ENCODE data around the gene APP.

The APP gene

DNA sequence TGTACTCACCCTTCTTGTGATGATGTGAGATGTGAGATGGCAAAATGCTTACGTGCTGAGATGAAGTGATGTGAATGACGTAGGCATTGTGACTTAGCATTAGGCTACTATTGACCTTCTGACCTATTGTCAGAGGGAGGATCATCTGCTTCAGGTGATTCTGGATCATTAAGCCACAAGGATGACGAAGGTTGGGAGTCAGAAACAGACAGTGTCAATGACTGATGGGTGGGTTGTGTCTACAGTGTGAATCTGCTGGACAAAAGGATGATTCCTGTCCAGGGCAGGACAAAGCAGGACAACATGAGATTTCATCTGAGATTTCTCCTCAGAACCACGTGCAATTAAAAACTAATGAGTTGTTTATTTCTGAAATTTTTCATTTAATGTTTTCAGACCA is 306.8 kb downstream of the APP start:
- no peak for DNase-seq (ENCODE audit: low spot score)

- DNase-seq (ENCODE audit: low spot score) = no peak
Measured at GRCh38 chr21:25863031-25863430, 307.5 kb downstream of the APP start.

DNA sequence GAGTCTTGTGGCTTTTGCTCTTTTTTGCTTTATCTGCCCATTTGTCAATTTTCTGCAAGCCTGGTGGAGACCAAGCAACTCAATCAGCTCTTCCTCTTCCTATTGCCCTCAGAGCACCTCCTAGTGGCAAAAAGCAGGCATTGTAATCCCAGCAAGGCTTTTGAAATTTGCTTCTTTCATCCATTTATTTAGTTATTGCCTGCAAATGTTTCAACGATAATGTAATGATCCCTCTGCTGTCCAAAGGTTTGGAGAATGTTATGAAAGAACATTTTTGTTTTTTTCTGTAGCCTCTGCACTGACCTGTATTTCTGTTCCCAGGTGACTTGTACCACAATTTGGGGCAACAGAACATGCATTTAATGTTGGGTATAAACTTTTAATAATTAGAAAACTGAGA is 308.0 kb downstream of the APP start:
- DNase-seq (ENCODE audit: low spot score) = no peak

DNA sequence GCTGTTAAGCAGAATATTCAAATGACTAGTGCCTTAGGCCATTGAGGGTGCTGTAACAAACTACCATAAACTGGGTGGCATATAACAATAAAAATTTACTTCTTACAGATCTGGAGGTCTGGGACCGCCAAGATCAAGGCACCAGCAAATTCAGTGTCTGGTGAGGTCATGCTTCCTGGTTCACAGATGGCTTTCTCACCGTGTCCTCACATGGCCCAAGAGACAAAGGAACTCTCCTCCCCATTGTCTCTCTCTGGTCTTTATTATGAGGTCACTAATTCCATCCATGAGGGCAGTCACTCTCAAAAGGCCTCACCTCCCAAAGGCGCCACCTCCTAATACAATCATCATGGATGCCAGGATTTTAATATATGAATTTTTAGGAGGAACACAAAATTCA is 308.5 kb downstream of the APP start:
- no peak for DNase-seq (ENCODE audit: low spot score)

GRCh38 chr21:25859235-25859929 is 311.2 kb downstream of the APP start:
- DNase-seq (ENCODE audit: low spot score) = no peak

- no peak for DNase-seq (ENCODE audit: low spot score)
Measured at GRCh38 chr21:25858325-25858724, 312.2 kb downstream of the APP start.

- no peak for DNase-seq (ENCODE audit: low spot score)
Measured at GRCh38 chr21:25857308-25858074, 313.1 kb downstream of the APP start.

- DNase-seq (ENCODE audit: low spot score) = no peak
Measured at GRCh38 chr21:25855576-25855975, 315.0 kb downstream of the APP start.

- no peak for DNase-seq (ENCODE audit: low spot score)
Measured at GRCh38 chr21:25850126-25850842, 320.3 kb downstream of the APP start.

DNA sequence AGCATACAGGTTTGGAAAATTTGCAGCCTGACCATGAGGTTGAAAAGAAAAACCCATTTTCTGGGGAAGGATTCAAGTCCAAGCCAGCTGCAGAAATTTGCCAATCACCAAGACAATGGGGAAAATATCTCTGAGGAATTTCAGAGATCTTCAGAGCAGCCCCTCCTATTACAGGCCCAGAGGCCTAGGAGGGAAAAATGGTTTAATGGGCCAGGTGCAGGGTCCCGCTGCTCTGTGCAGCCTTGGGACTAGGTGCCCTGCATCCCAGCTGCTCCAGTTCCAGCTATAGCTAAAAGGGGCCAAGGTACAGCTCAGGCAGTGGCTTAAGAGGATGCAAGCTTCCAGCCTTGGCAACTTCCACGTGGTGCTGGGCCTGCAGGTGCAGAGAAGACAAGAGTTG is 322.3 kb downstream of the APP start:
- no peak for DNase-seq (ENCODE audit: low spot score)

- no peak for DNase-seq (ENCODE audit: low spot score)
Measured at GRCh38 chr21:25845729-25846256, 324.8 kb downstream of the APP start.

- no peak for DNase-seq (ENCODE audit: low spot score)
Measured at GRCh38 chr21:25842925-25843324, 327.6 kb downstream of the APP start.

- no peak for DNase-seq (ENCODE audit: low spot score)
Measured at GRCh38 chr21:25838809-25839208, 331.8 kb downstream of the APP start.

GRCh38 chr21:25837533-25838265 is 332.9 kb downstream of the APP start:
- no peak for DNase-seq (ENCODE audit: low spot score)

- no peak for DNase-seq (ENCODE audit: low spot score)
Measured at GRCh38 chr21:25836396-25836795, 334.2 kb downstream of the APP start.

DNA sequence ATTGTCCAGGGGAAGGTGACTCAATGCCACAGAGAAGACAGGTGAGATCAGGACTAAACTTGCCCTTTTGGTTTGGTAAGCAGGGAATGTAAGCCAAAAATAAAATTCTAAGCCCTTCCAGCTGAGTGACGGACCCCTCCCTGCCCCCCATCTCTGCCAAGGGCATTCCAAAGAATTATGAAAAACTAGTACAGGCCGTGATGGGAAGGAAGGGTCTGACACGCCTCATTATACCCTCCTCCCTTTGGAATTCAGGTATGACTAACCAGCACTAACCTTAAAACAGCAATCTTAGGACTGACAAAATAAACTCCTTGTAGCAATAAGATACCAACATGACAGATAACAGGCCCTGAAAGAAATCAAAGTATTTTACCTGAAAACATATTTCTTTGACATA is 336.2 kb downstream of the APP start:
- no peak for DNase-seq (ENCODE audit: low spot score)

DNA sequence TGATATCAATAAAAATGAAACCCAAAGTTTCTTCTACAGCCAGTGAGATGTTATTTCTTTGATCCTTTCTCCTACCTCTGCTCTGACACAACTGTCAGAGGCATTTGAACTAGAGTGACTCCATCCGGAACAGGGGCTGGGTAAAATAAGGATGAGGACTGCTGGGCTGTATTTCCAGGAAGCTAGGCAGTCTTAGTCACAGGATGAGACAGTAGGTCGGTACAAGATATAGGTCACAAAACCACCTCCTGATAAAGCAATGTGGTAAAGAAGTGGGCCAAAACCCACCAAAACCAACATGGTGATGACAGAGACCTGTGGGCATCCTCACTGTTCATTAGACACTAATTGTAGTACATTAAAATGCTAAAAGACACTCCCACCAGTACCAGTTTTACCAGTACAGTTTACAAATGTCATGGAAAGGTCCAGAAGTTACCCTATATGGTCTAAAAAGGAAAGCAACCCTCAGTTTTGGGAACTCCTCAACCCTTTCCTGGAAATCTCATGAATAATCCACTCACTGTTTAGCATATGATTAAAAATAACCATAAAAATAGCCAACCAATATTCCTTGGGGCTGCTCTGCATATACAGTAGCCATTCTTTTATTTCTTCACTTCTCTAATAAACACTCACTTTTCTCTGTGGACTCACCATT is 339.1 kb downstream of the APP start:
- no peak for DNase-seq (ENCODE audit: low spot score)

All from HuH-7.5 (cell line).